ENCODE measurements around the gene LIPK. TPM values are rescaled to one million over a fixed set of nuclear protein-coding genes. Genes with fewer than 3 reads are reported as not detected.

The LIPK gene
- total RNA-seq, 1 experiment from 2014 or later, result not detected

- Mint-ChIP-seq H3K4me1 (no peaks in the 10 kb centered on the region), H3K36me3 (no peaks in the 10 kb centered on the region), H3K4me3 (no peak overlapping the region), H3K27me3 (ENCODE audit: low read depth) (peaks cover 5% of the 10 kb centered on the region; the same call in 1 of the 2 replicates), H3K27ac (no peak overlapping the region), H3K9me3 (no peaks in the 10 kb centered on the region)
- TF ChIP-seq SMAD3 (CRISPR knock-in tag; IDR thresholded peaks at IDR 0.05; ENCODE audit: borderline replicate concordance) (no peak), AR (CRISPR knock-in tag; IDR thresholded peaks at IDR 0.05) (no peak), TCF7 (CRISPR knock-in tag; IDR thresholded peaks at IDR 0.05; ENCODE audit: low read depth) (no peak), GTF2I (CRISPR knock-in tag; conservative IDR thresholded peaks at IDR 0.05) (no peak), NFYB (CRISPR knock-in tag; conservative IDR thresholded peaks at IDR 0.05; ENCODE audit: low read depth) (no peak), ZNF671 (CRISPR knock-in tag; IDR thresholded peaks at IDR 0.05) (no peak), RELA (CRISPR knock-in tag; IDR thresholded peaks at IDR 0.05; ENCODE audit: borderline replicate concordance) (no peak), CTCF (IDR thresholded peaks at IDR 0.05) (no peak), CDX4 (CRISPR knock-in tag; IDR thresholded peaks at IDR 0.05; ENCODE audit: borderline replicate concordance) (no peak), NR2C2 (CRISPR knock-in tag; IDR thresholded peaks at IDR 0.05) (no peak), OVOL2 (CRISPR knock-in tag; IDR thresholded peaks at IDR 0.05; ENCODE audit: borderline replicate concordance) (no peak), ATF1 (CRISPR knock-in tag; IDR thresholded peaks at IDR 0.05) (no peak), STAT6 (CRISPR knock-in tag; conservative IDR thresholded peaks at IDR 0.05; ENCODE audit: low read depth) (no peak), ATF6 (CRISPR knock-in tag; IDR thresholded peaks at IDR 0.05) (no peak), TP53 (CRISPR knock-in tag; IDR thresholded peaks at IDR 0.05) (no peak), ESRRA (CRISPR knock-in tag; IDR thresholded peaks at IDR 0.05; ENCODE audit: borderline replicate concordance) (no peak)
- ChIA-PET CTCF (interaction anchor here (1.1 kb wide), 1 partner anchor 60 kb away, joined by 6 read pairs; no protein-coding TSS in a partner anchor), POLR2A (no interaction called here)
- no peak for DNase-seq (ENCODE audit: low spot score)
- ATAC-seq, result no peak
Measured at GRCh38 chr10:88668465-88668864, 37.6 kb upstream of the LIPK start.

- ATAC-seq (no peak), DNase-seq (ENCODE audit: low spot score) (no peak)
- Mint-ChIP-seq H3K4me1 (no peaks in the 10 kb centered on the region), H3K9me3 (0 out of 2 replicates have a peak, but pooled peaks cover 4% of the 10 kb centered on the region), H3K27ac (no peak overlapping the region), H3K4me3 (no peak overlapping the region), H3K36me3 (no peaks in the 10 kb centered on the region), H3K27me3 (ENCODE audit: low read depth) (peaks cover 7% of the 10 kb centered on the region)
- ChIA-PET POLR2A (no interaction called here), CTCF (interaction anchor here (1.7 kb wide), 1 partner anchor 58 kb away, joined by 4 read pairs; no protein-coding TSS in a partner anchor)
- TF ChIP-seq ZNF512 (CRISPR knock-in tag; IDR thresholded peaks at IDR 0.05; ENCODE audit: borderline replicate concordance), result no peak
- no peak for TF ChIP-seq MYBL2 (CRISPR knock-in tag; IDR thresholded peaks at IDR 0.05)
- TF ChIP-seq ZSCAN18 (CRISPR knock-in tag; IDR thresholded peaks at IDR 0.05), result no peak
- no peak for TF ChIP-seq TP53 (CRISPR knock-in tag; IDR thresholded peaks at IDR 0.05)
- no peak for TF ChIP-seq ATF1 (CRISPR knock-in tag; IDR thresholded peaks at IDR 0.05)
- TF ChIP-seq MAX (CRISPR knock-in tag; IDR thresholded peaks at IDR 0.05), result no peak
Measured at GRCh38 chr10:88670497-88670896, 35.6 kb upstream of the LIPK start.
